GM21367 (cell line): ENCODE results near the gene COL1A1.

Source experiments
- ATAC-seq: cut with Tn5 transposase; IDR thresholded peaks from one replicate; pipeline ENCODE4 v1.9.1; 2021; ENCODE audit not compliant: unreplicated experiment

The COL1A1 gene

DNA sequence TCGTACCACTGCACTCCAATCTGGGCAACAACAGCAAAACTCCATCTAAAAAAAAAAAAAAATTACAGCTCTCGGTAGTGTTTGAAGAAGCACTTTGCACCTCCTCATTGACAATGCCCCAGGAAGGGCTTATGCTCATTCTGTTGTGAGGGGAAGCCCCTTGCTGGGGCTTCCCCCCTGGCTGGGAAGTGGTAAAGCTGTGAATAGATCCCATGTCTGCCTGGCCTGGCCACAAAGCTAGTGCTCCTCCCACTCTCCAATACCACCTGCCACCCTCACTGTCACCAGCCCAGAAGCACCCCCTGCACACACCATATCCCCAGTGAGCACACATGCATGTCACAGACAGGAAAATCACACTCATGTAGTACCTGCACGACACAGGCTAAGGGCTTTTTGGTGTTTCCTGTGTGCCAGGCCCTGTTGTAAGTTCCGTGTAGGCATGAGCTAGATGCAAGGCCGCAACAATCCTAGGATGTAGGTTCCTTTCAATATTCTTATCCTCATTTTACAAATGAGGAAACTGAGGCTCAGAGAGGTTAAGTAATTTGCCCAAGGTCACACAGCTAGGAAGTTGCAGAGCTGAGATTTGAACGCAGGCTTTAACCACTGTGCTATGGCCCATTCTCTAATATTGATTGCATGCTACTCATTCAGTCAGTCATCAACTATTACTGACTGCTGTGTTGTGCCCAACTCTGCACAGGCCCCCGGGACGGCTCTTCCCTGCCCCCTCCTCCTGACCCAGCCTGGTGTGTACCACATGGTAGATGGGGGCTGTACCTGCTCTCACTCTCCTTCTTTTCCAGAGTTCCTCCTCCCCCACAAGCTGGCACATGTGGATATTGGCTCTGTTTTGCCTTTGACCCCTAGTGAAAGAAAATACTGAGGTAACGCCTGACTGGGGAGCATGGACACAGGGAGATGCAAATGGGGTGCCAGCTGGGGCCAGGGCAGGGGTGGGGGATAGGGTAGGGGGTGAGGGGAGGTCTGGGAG lies 11.9 kb upstream of the COL1A1 start:
- ATAC-seq: peak; percentile 73

DNA sequence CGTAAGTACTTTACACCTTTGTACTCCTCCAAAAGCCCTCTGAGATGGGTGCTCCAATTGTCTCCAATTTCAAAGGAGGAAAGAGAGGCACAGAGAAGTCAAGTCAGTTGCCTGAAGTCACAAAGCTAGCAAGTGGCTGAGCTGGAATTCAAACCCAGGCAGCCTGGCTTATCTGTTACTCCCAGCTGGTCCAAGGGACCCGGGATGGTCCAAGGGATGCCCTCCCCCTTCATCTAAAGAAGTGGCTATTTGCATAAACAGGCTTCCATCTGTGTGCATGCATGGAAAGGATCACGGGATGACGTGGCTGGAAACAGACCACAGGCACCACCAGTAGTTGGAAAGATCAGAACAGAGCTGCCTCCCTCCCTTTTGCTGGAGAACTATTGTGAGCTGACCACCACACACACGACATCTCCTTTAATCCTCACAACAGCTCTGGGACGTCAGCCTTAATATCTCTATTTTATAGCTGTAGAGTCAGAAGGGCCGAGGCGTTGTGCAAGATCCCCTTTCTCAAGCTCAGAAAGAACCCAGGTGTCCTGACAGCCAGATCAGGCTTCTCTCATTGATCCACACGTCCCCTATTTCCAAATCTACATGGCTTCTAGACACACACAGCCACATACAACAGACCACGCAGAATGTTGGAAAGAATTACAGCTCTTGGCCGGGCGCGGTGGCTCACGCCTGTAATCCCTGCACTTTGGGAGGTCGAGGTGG lies 10.9 kb upstream of the COL1A1 start:
- no peak for ATAC-seq

DNA sequence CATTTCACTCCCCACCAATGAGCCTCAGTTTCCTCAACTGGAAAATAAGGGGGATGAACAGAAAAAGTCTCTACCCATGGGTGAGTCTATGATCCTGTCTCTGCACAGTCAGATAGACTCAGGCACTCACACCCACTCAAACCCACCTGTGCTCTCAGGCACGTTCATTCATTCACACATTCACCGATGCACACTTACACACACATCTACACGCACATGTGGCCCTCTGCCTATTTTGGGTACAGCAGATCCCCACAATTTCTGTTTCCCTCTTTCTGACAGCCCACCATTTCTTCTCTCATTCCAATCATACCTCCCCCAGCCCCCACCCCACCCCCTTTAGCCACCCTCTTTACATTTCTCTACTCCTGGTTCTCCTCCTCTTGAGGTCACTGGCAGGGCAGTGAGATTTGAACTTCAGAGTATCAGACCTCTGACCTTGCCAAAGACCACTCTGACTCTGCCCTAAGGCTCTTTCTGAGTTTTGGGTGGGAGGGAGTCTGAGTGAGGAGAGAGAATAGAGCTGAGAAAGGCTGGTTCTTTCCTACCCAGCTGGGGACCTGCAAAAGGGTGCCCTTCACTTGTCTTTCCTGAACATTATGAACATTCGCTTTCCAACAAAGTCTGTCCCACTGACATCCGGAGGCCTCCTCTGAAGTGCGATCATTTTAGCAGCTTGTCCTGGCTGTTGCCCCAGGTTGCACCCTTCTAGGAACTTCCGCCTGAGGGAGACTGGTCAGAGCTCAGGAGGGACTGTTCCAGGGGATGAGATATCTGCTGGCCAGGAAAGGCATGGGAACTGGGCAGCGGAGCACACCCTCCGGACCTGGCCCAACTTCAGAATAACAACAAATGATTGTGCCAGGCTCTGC lies 10.1 kb upstream of the COL1A1 start:
- no peak for ATAC-seq

DNA sequence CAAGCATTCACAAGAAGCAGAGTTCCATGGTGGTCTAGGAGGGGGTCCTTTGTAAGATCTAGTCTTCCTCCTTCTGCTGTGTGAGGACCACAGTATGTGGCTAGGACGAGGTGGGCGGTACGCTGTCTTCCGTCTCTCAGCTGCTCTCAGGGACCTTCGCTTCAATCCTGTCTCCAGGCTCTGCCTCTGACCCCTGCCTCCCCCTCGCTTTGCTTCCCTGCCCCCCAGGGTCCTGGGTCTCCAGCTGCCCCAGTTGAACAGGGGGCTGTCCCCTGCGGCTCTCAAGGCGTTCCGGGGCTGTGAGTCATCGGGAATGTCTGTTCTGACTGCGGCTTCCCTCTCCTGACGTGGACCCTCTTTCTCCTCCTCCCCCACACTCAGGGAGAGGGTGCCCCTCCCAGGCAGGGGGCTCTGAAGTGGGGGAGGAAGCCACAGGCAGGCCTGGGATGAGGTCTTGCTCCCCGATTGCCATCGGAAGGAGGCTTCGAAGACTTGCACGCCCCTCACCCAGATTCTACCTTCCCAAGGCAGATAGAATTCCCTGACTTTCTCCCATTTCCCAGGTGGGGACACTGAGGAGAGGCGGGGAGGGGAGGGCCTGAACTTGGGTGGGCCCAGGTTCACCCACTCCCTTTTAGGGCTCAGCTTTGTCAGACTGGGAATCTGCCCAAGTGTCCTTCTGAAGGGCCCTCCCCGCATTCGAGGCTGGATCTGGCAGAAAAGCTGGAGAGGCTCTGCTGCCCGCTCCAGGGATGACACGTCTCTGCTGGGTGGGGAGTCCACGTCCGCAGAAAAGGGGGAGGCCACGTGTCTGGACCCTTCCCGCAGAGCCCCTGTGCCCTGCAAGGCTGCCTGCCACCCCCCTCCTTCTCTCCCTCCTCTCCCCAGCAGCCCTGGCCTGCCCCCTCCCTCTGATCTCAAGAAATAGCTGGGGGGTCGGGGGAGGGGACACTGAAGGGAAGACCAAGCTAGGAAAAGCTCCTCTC lies 9.1 kb upstream of the COL1A1 start:
- no peak for ATAC-seq

DNA sequence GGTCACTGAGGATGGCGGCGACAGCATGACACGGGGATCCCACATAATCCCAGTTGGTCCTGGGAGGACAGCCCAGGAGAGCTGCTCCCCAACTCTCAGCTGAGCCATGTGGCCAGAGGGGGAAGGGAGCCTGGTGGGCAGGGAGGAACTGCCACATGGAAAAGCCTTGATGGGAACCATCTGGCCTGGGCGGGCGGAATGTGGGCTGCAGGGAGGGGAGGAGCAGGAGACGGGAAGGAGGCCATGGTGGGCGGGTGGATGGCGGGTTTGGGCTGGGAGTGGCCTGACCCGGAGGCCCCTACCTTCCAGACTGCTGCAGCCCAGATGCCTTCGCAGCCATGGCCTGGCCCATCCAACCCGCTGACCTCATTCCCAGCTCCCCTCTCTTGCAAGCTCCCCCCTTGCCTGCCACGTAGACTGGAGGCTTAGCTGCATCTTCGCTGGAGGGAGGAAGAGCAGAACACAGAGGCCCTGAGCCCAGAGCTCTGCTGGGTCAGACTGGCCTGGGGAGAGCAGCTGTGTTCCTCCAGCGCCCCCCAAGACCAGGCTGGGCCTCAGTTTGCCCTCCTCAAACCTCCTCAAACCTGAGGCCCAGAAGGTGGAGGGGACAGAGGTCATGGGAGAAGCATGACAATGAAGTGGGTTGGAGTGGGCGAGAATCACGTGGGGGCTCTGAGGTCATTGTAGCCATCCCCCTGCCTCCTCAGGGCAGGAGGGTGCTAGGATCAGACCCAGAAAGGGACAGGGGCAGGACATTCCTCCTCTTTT lies 8.2 kb upstream of the COL1A1 start:
- no peak for ATAC-seq

DNA sequence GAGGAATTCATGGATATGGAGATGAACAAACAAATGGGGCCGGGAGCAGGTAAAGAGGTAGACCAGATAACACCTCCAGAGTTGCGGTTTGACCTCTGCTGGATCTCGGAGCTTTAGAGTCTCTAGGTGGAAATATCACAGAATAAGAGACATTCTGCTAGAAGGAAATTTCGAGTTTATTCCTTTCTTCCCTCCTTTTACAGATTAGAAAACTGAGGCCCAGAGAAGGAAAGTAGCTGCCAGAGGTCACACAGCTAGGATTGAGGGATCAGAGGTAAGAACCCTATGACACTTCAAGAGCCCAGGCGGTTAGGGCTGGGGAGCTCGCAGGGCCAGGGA lies 7.7 kb upstream of the COL1A1 start:
- no peak for ATAC-seq

DNA sequence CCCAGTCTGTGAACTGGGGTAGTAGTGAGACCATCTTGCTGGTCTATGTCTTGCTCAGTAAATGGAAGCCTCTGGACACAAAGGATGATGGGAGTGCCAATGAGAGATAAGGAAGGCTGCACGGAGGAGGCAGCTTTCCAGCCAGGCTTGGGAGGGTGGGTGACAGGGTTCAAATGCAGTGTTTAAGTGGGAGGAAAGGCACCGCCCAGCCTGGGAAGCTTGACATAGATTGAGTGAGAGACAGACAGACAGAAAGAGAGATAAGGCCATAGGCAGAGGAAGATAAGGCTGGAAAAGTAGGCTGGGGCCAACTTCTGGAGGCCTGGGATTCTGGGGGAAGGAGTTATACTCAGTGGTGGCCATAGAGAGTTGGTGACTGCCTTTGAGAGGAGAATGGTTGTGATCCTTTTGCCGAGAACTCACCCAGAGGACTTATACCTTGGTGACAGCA lies 7.2 kb upstream of the COL1A1 start:
- no peak for ATAC-seq

DNA sequence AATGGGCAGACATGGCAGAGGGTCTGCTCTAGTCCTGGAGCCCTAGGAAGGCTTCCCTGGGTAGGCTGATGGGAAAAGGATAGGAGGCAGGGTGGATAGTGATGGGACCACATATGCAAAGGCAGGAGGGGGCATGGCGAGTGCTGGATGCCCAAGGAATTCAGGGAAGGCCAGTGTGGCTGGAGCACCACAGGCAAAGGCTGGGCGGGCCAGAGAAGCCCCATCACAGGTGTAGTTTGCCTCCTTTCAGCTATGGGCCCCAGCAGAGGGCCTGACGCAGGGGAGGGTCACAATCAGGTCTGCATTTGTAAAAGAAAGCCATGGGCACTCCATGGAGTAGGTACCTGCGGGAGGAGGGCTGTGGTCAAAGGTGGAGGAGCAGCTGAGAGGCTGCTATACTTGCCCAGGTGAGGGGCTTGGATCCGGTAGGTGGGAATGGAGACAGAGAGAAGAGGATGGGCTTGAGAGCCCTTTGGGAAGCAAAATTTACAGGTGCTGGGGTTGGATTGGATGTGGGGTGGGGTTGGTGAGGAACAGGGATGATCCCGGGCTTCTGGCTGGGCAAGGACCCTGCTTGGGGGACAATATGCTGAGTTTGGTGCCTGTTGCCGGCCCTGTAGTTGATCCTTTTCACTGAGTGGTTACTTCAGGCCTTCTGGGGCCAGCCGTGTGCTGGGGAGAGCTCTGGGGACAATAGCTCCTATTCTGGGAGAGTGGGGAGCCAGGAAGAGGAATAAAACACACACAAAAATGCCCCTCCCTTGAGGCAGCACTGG lies 6.5 kb upstream of the COL1A1 start:
- ATAC-seq: no peak

DNA sequence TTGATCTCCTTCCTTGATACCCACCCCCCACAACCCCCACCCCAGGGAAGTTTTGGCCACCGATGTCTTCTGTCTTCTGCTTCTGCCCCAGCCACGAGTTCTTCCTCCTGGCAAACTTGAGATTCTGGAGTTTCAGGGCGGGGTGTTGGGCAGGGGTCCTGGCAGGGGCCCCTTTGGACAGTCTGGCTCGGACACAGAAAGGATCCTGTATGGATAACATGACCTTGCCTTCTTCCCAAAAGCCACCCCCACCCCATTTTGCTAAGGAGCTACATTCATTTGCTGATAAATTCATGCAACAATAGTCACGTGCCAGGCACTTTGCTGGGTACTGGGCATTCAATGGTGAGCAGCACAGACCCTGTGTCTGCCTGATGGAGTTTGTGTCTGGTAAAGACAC lies 5.9 kb upstream of the COL1A1 start:
- ATAC-seq: no peak

DNA sequence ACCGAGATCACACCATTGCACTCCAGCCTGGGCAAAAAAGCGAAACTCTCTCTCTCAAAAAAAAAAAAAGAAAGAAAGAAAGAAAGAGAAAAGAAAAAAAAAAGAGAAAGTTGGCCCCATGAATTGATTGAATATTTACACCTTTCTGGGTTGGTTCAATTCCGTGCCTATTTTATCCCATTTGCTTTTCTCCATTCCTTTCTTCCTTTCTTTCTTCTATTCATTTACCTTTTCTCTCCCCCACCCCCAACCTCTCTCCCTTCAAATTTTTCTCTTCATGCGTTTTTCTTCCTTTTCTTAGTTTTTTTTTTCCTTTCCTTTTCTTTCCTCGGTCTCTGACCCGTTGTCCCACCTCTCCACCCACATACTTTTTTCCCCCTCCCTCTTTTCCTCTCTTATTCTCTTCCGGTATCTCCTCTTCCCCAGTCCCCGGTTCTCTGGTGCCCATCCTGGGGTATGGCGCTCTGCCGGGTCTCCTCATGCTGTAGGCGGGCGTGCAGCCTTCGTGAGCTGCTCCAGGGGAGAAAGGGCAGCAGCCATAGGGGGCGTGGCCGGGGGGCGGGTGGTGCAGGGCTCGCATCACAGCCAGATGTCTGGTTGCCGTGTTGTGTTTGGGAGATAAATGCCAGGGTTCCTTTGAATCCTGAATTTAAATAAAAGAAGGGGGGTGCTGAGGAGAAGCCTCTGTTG lies 5.3 kb upstream of the COL1A1 start:
- no peak for ATAC-seq

DNA sequence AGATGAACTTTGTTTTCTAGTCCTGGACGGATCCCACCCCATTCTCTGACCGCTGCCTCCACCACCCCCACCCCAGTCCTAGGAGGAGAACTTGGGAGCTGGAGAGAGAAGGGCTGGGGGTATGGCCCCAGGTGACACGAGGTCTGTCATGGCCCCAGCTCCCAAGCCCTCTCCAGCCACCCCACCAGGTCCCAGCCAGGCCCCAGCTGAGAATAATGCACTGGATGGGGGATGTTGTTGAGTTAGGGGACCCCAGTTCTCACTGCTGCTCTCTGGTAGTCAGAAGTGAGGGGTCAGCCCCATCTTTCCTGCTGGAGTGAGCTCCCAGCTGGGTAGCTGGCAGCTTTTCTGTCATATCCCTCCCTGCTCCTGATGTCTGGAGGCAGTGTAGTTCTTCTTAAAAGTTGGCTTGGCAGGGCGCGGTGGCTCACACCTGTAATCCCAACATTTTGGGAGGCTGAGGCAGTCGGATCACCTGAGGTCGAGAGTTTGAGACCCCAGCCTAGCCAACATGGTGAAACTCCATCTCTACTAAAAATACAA lies 4.6 kb upstream of the COL1A1 start:
- ATAC-seq: no peak

DNA sequence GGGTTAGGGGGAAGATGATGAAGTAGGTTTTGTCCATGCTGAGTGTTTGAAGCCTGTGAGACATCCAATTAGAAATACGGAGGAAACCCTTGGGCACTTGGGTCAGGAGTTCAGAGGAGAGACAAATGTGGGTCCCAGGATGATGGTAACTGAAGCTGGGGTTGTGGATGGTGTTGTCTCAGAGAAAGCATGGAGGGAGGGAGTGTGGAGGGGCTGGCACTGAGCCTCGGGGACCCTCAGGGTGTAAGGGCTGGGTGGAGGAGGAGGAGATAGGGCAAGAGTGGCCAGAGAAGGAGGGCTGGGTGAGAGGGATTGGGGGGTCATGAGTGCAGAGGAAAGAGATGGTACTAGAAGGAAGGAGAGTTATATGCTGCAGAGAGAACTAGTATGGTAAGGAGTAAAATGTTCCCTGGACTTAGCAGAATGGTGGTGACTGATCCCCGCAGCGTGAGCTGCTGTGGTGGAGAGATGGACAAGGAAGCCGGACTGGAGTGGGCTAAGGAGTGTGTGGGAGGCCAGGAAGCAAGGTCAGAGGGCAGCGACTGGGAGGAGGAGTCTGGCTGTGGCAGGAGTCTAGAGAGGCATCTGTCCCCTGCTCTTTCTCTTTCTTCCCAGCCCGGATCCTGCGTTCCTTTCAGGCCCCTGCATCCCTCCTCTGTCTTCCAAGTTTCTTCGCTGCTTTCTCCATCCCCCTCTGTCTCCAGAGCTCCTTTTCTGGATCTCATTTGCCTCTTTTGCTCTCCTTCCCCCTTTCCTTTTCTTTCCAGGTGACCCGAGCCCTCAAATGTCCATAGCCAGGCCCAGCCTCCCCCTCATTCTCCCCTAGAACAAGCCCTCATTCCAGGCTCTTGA lies 3.9 kb upstream of the COL1A1 start:
- ATAC-seq: no peak

DNA sequence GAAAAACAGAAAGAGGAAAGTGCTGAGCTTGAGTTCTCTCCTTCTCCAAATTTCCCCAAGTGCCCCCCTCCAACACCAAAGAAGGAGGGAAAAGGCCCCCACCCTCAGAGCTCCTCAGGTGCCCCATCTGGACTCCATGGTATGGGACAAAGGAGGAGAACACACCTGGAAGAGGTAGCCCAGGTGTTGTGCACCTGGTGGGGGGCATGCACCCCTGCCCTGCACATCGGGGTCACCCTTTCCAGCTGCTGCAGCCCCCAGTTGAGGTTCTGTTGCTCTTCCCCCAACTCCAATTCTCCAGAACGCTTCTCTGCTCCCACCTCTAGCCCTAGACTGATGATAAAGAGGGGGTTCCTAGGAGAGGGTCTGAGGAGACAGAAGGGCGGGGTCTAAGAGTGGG lies 3.0 kb upstream of the COL1A1 start:
- ATAC-seq: no peak

DNA sequence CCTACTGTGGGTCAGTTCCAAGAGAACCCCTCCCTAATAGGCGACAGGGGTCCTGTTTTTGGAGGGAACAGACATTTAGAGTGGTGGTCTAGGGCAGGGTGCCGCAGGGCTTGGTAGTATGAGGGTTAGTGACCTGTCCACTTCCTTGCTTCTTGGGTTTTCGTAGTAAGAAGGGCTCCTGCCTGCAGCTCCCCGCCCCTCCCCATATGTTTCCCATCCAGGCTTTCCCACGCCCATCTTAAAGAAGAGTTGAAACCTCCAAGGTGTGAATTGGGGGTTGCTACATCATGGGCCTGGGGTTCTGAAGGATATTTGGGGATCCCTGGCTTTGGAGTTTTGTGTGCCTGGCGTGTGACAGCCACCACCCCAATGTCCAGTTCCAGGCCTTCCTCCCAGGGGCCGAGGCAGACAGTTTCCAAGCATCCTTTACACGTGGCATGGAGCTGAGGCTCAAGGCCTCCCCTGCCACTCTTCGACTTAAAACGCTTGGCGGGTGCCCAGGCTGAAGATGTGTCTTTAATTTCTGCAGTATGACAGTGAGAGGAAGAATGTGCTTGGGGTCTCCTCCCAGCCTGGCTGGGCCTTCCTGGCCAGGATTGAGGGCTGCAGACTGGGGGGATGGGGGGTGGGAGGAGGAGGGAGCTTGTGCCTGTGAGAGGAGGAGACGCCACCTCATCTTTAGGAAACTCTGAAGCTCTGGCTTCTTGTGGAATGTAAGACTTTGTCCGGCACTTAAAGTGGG lies 2.3 kb upstream of the COL1A1 start:
- no peak for ATAC-seq

DNA sequence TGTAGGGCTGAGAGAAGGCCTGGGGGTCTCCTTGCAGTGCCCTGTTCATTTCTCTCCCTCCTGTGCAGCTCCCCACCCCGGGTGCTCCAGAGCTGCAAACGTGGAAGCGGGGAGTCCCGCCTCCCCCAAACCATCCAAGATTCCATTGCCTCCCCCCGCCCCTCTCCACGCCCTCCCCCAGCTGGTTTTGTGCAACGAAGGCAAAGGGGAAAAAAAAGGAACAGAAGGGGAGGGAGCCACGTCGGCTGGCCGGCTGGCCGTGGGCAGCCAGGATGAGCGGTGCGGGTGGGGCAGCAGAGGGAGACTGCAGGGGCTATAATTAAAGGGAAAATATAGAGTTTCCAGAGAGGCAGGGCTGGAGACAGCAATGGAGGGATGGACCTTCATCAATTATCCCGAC lies 1.7 kb upstream of the COL1A1 start:
- ATAC-seq: no peak
